Mucosa of descending colon (tissue), 3 donors: ENCODE results near the gene RFLNA. TPM values are rescaled to one million over a fixed set of nuclear protein-coding genes. Genes with fewer than 3 reads are reported as not detected.

Source experiments
- ATAC-seq: fragments of 200-7000 bp; cut with Tn5 transposase; one replicate; pipeline ENCODE4 v1.9.1; 2020; ENCODE audit warnings: mild to moderate bottlenecking, moderate library complexity
- DNase-seq, 3 donors: peaks; one replicate each; pipeline ENCODE4 v3.0.0-alpha.2; 2020
- H3K36me3 ChIP-seq: fragments of 200-600 bp; one replicate; pipeline ENCODE4 v1.8.0; 2021; ENCODE audit warnings: low read depth, mild to moderate bottlenecking
- H3K4me1 ChIP-seq: fragments of 200-600 bp; one replicate; pipeline ENCODE4 v1.8.0; 2021; ENCODE audit warnings: low read depth, mild to moderate bottlenecking
- H3K4me3 ChIP-seq: fragments of 200-600 bp; one replicate; pipeline ENCODE4 v1.8.0; 2021; ENCODE audit warnings: mild to moderate bottlenecking
- H3K9me3 ChIP-seq: fragments of 200-600 bp; one replicate; pipeline ENCODE4 v1.8.0; 2021; ENCODE audit warnings: mild to moderate bottlenecking
- CTCF ChIP-seq: fragments of 200-600 bp; IDR thresholded peaks from one replicate; pipeline ENCODE4 v1.8.0; 2022; ENCODE audit warnings: antibody characterized with exemption, mild to moderate bottlenecking
- intact Hi-C, 2 donors: fragments of 100-400 bp; cut with DNase I in 1 of 2; cut with micrococcal nuclease in 1 of 2; formaldehyde crosslinking; loops; one replicate each; pipeline versions ENCODE4 v1.11.0 to v1.11.1; 2022; cut with DNase I, micrococcal nuclease
- total RNA-seq, 3 donors: library from RNA; stranded (reverse); fragmentation: NEBNext Ultra II Directional in 2 of 3; extraction: Animal tissue kit (Norgen Biotek cat#: 25700) in 2 of 3; gene quantifications; one replicate each; pipeline versions ENCODE4 v1.2.1 to v1.2.4, GENCODE V29; 2021 to 2023
- donor health status: DM: no; HTN: no; CAD: no; lungs with moderate emphysema.
- donor health status: DM: no; HTN: no; CAD: no.
- donor health status: DM: no; HTN: yes; CAD: no.

Gene RFLNA
- total RNA-seq, 3 donors from 2014 or later: 18.0 to 74.5 (median 36.0) TPM

- peaks cover 10% of the 10 kb centered on the region for H3K4me1 ChIP-seq
- intact Hi-C loops: no loop called here
- no peak overlapping the region for H3K4me3 ChIP-seq
- TF ChIP-seq CTCF: no peak
- no peak for ATAC-seq
- no peaks in the 10 kb centered on the region for H3K9me3 ChIP-seq
- DNase-seq: peak in 1 of 3 donors; percentile 17
- H3K36me3 ChIP-seq: no peaks in the 10 kb centered on the region
These were observed 2.5 kb upstream of the RFLNA start for GRCh38 chr12:124292385-124292784.

GRCh38 chr12:124293286-124294003 lies 1.4 kb upstream of the RFLNA start:
- no peaks in the 10 kb centered on the region for H3K36me3 ChIP-seq
- DNase-seq (peak; percentile 64 to 65 (median 64)), ATAC-seq (peak; percentile 48)
- peaks cover 14% of the 10 kb centered on the region for H3K4me1 ChIP-seq
- H3K4me3 ChIP-seq: no peak overlapping the region
- intact Hi-C loops: no loop called here
- no peaks in the 10 kb centered on the region for H3K9me3 ChIP-seq
- TF ChIP-seq CTCF: no peak

GRCh38 chr12:124295431-124296058 lies 652 bp downstream of the RFLNA start:
- intact Hi-C loops: no loop called here
- peak in 2 of 3 donors; percentile 43 to 71 for DNase-seq

GRCh38 chr12:124296295-124296915 lies 1.5 kb downstream of the RFLNA start:
- ATAC-seq (peak; percentile 90), DNase-seq (peak; percentile 88 to 91 (median 88))
- Histone ChIP-seq H3K4me1 (peaks cover 14% of the 10 kb centered on the region), H3K36me3 (no peaks in the 10 kb centered on the region), H3K9me3 (no peaks in the 10 kb centered on the region), H3K4me3 (no peak overlapping the region)
- no peak for TF ChIP-seq CTCF
- intact Hi-C loops: no loop called here

More at GRCh38 chr12:124295431-124296058, 652 bp downstream of the RFLNA start:
- Histone ChIP-seq H3K4me1 (peaks cover 14% of the 10 kb centered on the region), H3K9me3 (no peaks in the 10 kb centered on the region), H3K4me3 (peak overlapping the region; percentile 22), H3K36me3 (no peaks in the 10 kb centered on the region)
- ATAC-seq: peak; percentile 13
- no peak for TF ChIP-seq CTCF

GRCh38 chr12:124296916-124297351 lies 2.0 kb downstream of the RFLNA start:
- intact Hi-C loops: no loop called here
- Histone ChIP-seq H3K4me1 (peaks cover 14% of the 10 kb centered on the region), H3K4me3 (no peak overlapping the region), H3K36me3 (no peaks in the 10 kb centered on the region), H3K9me3 (no peaks in the 10 kb centered on the region)
- DNase-seq (peak in 2 of 3 donors; percentile 47 to 55), ATAC-seq (peak; percentile 65)
- TF ChIP-seq CTCF: no peak
